HG03064 (cell line): Measurements from ENCODE around the gene SLC15A2.

ENCODE experiments used
- ATAC-seq: cut with Tn5 transposase; IDR thresholded peaks from one replicate; pipeline ENCODE4 v1.9.1; 2021; ENCODE audit warnings: low read depth; ENCODE audit not compliant: unreplicated experiment

SLC15A2 gene

GRCh38 chr3:121979246-121979645 lies 85.0 kb downstream of the SLC15A2 start:
- ATAC-seq = no peak

DNA sequence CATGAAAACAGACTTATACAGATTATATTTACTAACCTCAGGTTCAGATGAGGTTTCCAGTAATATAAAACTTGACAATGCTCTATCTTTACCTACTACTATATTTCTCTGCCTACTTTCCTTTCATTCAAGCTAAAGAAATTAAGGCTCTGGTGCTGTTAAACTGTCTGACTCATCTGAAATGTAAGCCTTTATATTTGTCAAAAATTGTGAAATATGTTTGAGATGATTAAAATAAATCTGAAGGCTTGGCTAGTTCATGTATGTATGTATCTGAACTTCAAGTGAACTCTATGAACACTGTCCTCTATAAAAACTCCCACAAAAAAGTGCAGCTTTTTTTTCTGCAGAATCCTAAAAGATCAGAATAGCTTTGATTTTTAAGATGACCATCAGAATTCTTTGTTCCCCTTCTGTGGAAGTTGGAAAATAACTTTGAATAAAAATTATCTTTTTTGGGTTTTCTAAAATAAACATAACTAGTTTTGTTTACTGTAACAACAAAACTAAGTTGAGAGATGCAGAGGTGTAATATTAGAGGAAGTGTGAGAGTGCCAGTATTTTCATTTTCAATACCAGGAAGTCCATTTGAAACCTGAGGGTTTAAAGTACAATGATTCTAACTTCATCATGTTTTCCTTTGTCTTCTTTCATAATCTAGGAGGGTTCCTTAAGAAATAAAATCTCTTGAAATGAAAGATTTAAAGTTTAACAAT lies 85.7 kb downstream of the SLC15A2 start:
- peak; percentile 74 for ATAC-seq

DNA sequence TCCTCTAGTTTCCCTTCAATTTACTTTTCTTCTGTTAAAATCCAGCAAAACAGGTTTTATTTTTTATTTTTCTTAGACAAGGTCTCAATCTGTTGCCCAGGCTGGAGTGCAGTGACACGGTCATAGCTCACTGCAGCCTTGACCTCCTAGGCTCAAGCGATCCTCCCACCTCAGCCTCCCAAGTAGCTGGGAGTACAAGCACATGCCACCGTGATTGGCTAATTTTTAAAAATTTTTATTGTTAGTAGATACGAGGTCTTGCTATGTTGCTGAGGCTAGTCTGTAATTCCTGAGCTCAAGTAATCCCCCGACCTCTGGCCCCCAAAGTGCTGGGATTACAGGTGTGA lies 86.2 kb downstream of the SLC15A2 start:
- no peak for ATAC-seq

- no peak for ATAC-seq
These were observed 87.3 kb downstream of the SLC15A2 start for GRCh38 chr3:121981473-121981872.

DNA sequence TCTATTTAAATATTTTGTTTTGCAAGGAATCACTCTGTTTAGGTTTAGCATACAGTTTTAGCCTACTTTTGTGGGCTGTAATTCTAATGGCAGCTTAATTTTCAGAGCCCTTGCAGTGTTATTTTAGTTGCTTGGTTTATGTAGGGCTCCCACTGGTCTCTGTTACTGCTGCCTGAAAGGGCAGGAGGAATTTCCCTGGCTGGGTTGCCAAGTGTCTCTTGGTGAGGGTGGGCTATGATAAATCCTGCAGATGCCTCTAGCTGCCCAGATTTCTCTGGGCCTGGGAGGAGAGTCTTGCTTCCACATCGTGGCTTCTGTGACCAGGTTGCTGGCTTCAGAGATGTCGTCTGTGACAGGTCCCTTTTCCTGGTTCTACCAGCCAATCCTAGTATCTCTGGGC lies 91.6 kb downstream of the SLC15A2 start:
- no peak for ATAC-seq

DNA sequence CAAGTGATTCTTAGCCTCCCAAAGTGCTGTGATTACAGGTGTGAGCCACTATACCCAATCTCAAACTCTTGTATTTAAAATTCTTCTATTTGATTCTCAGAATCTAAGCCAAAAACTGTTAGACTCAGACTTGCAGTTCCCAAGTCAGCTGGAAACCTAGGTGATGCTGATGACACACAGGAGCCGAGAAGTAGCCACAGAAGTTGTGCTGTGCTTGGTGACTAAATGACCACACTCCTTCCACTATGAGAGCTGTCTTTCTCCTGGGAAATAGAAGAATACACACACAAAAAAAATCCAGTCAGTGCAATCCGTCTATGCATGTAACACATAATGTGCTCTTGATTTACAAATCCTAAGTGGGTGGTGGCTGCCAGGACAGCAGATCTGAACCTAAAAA lies 93.9 kb downstream of the SLC15A2 start:
- ATAC-seq = no peak

GRCh38 chr3:121989943-121990342 lies 95.7 kb downstream of the SLC15A2 start:
- ATAC-seq = no peak

- peak; percentile 54 for ATAC-seq
These were observed 98.7 kb downstream of the SLC15A2 start for GRCh38 chr3:121992601-121993560.
